Hepatocyte (in vitro differentiated cells): Measurements from ENCODE around the gene MFAP3L. TPM values are rescaled to one million over a fixed set of nuclear protein-coding genes. Genes with fewer than 3 reads are reported as not detected.

Experiments used
- DNase-seq: peaks from one replicate; pipeline ENCODE4 v3.0.0-alpha.2; 2016; ENCODE audit warnings: low spot score
- H2AFZ ChIP-seq: fragments of 200-600 bp; sonication (generic); 2 replicates; pipeline ENCODE4 v1.6.0; 2016; ENCODE audit warnings: antibody characterized with exemption, mild to moderate bottlenecking
- H3K27ac ChIP-seq: fragments of 200-600 bp; sonication (generic); 2 replicates; pipeline ENCODE4 v1.5.1; 2016; ENCODE audit warnings: mild to moderate bottlenecking
- H3K27me3 ChIP-seq: fragments of 200-600 bp; sonication (generic); 2 replicates; pipeline ENCODE4 v1.6.1; 2016
- H3K36me3 ChIP-seq: fragments of 200-600 bp; sonication (generic); replicated peaks from 2 replicates; pipeline ENCODE4 v1.5.1; 2016; ENCODE audit warnings: low read depth; ENCODE audit not compliant: insufficient read depth
- H3K4me1 ChIP-seq: fragments of 200-600 bp; sonication (generic); 2 replicates; pipeline ENCODE4 v1.5.1; 2016; ENCODE audit warnings: mild to moderate bottlenecking, moderate library complexity; ENCODE audit not compliant: insufficient read depth
- H3K4me2 ChIP-seq: fragments of 200-600 bp; sonication (generic); 2 replicates; pipeline ENCODE4 v1.6.0; 2016
- H3K4me3 ChIP-seq: fragments of 200-600 bp; sonication (generic); 2 replicates; pipeline ENCODE4 v1.5.1; 2016; ENCODE audit warnings: mild to moderate bottlenecking
- H3K79me2 ChIP-seq: fragments of 200-600 bp; sonication (generic); 2 replicates; pipeline ENCODE4 v1.6.0; 2017; ENCODE audit warnings: mild to moderate bottlenecking
- H3K9me2 ChIP-seq: fragments of 200-600 bp; sonication (generic); replicated peaks from 2 replicates; pipeline ENCODE4 v1.6.0; 2017; ENCODE audit warnings: mild to moderate bottlenecking; ENCODE audit not compliant: insufficient read depth
- H3K9me3 ChIP-seq: fragments of 200-600 bp; sonication (generic); 2 replicates; pipeline ENCODE4 v1.5.1; 2016; ENCODE audit warnings: low read depth, mild to moderate bottlenecking
- H4K20me1 ChIP-seq: fragments of 200-600 bp; sonication (generic); 2 replicates; pipeline ENCODE4 v1.6.0; 2016; ENCODE audit warnings: mild to moderate bottlenecking; ENCODE audit not compliant: insufficient read depth, poor library complexity, severe bottlenecking
- EZH2 ChIP-seq: fragments of 200-600 bp; sonication (generic); IDR thresholded peaks from 2 replicates; pipeline ENCODE4 v1.6.1; 2016; ENCODE audit warnings: antibody characterized with exemption, mild to moderate bottlenecking, borderline replicate concordance
- EZH2phosphoT487 ChIP-seq: fragments of 200-600 bp; sonication (generic); IDR thresholded peaks from one replicate; pipeline ENCODE4 v1.6.1; 2018; ENCODE audit warnings: antibody characterized with exemption, mild to moderate bottlenecking, low read depth, moderate library complexity; ENCODE audit not compliant: unreplicated experiment, severe bottlenecking
- WGBS: methylation state at CpG from one replicate; pipeline ENCODE4 v1.1.6; 2016; ENCODE audit warnings: low lambda C conversion rate; ENCODE audit errors: missing lambda C conversion rate; 5-methylcytosine and 5-hydroxymethylcytosine counted together
- polyA plus RNA-seq: library from polyadenylated mRNA; unstranded; fragments of >200 nt; fragmentation: Nextera tagmentation; extraction: Ambion mirVana; gene quantifications from 2 replicates; pipeline ENCODE4 v1.2.1, GENCODE V29; 2016
- total RNA-seq: library from RNA; depleted of rRNA; stranded (reverse); fragments of >200 nt; gene quantifications from 2 replicates; pipeline ENCODE4 v1.2.3, GENCODE V29; 2014
- TF ChIP-seq, protein P1 (sequence below): fragments of 200-600 bp; sonication (generic); IDR thresholded peaks from 2 replicates; pipeline ENCODE4 v1.5.1; 2016; ENCODE audit warnings: antibody characterized with exemption, mild to moderate bottlenecking; ENCODE audit not compliant: poor library complexity

The MFAP3L gene
- total and polyA plus RNA-seq, 2 experiments from 2014 or later: 2.9 to 11.4 TPM

DNA sequence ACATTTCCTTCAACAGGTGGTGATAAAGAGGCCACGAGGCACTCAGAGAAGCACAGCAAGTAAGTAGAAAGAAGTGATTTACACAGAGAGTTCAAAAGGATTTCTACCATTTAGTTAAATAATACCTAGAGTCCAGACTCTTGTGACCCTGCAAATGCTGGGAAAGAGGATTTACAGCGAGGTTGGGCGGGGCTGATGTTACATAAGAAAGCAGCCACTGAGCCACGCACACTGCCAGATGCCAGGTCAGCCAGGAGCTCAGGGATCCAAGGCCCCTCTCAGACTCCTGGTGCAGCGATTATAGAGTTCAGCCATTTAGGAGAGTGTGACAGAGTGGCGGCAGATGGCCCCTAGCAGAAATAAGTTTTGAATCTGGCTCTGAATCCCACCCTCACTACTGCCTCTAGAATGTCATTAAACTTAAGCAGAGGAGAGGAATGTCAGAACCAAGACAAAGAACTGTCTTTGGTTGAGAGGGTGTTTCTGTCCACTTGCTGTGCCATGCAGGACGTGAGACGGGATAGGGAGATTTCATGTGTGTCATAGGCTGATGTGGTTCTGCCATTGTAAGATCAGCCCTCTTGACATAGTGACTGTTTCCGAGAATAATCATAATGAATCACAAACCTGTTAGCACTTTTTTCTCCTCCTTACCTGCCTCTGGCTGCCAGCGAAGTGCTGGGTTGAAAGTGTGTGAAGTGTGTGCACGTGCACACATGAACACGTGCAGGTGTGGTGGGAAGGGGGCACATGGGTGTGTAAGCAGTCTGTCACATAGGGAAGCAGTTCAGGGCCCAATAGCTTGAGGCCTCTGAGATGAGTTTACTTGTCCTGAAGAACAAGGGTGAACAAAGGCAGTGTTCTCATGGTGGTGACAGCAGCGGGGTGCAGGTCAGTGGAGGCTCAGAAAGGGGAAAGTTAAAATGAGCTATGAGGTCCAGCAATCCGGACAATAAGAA is 50.1 kb downstream of the MFAP3L start:
- peak; percentile 80 for DNase-seq
- Histone ChIP-seq H3K4me1 (peaks cover 8% of the 10 kb centered on the region), H3K9me2 (no peaks in the 10 kb centered on the region), H2AFZ (no peak overlapping the region), H3K79me2 (no peaks in the 10 kb centered on the region), H3K27ac (peak overlapping the region; percentile 78), H3K4me2 (peak overlapping the region; percentile 40), H3K9me3 (no peaks in the 10 kb centered on the region), H3K27me3 (no peaks in the 10 kb centered on the region), H4K20me1 (no peaks in the 10 kb centered on the region), H3K36me3 (no peaks in the 10 kb centered on the region), H3K4me3 (no peak overlapping the region)
- no peak for TF ChIP-seq EZH2
- TF ChIP-seq, protein P1, sequence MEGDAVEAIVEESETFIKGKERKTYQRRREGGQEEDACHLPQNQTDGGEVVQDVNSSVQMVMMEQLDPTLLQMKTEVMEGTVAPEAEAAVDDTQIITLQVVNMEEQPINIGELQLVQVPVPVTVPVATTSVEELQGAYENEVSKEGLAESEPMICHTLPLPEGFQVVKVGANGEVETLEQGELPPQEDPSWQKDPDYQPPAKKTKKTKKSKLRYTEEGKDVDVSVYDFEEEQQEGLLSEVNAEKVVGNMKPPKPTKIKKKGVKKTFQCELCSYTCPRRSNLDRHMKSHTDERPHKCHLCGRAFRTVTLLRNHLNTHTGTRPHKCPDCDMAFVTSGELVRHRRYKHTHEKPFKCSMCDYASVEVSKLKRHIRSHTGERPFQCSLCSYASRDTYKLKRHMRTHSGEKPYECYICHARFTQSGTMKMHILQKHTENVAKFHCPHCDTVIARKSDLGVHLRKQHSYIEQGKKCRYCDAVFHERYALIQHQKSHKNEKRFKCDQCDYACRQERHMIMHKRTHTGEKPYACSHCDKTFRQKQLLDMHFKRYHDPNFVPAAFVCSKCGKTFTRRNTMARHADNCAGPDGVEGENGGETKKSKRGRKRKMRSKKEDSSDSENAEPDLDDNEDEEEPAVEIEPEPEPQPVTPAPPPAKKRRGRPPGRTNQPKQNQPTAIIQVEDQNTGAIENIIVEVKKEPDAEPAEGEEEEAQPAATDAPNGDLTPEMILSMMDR: no peak
- no peak for TF ChIP-seq EZH2phosphoT487
- whole genome bisulfite sequencing: 56% methylated on average over 14 of the region's 14 CpGs

DNA sequence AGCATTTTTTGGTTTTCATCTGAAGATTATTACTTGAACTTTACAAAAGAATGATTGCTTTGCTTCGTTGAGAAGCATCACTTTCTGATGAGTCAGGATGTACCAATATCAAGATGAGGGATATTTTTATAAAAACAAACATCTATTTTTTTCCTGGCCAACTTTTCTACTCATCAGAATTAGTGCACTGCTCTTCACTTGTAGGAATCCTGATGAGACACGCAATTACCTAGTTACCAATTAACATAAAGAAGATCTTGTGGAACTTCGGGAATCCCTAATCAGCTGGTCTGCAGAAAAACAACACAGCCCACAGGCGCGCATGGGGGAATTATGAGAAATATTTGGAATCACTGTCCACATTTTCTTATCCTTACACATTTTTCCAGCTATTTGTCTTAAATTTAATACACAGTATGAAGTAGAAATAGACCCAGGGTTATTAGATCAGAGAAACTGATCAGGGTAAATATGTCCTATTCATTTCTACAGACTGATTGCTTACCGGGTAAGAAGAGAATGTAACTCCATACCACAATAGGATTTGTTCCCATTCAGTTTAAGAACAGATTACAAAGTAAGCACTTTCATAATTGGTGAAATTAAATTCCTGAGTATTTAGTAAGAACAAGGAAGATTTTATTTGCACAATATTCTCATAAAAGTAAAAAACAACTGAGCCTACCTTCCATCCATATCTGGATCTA is 50.9 kb downstream of the MFAP3L start:
- DNase-seq: no peak
- H3K9me2 ChIP-seq: no peaks in the 10 kb centered on the region
- TF ChIP-seq EZH2: no peak
- no peak for TF ChIP-seq EZH2phosphoT487
- TF ChIP-seq, protein P1: no peak
- no peak overlapping the region for H3K4me3 ChIP-seq
- 53% methylated on average over 6 of the region's 6 CpGs for WGBS
- H4K20me1 ChIP-seq: no peaks in the 10 kb centered on the region
- no peaks in the 10 kb centered on the region for H3K27me3 ChIP-seq
- H3K9me3 ChIP-seq: no peaks in the 10 kb centered on the region
- no peaks in the 10 kb centered on the region for H3K79me2 ChIP-seq
- H3K27ac ChIP-seq: peak overlapping the region; percentile 47
- no peaks in the 10 kb centered on the region for H3K36me3 ChIP-seq
- H2AFZ ChIP-seq: no peak overlapping the region
- peaks cover 8% of the 10 kb centered on the region for H3K4me1 ChIP-seq
- H3K4me2 ChIP-seq: peak overlapping the region; percentile 40

DNA sequence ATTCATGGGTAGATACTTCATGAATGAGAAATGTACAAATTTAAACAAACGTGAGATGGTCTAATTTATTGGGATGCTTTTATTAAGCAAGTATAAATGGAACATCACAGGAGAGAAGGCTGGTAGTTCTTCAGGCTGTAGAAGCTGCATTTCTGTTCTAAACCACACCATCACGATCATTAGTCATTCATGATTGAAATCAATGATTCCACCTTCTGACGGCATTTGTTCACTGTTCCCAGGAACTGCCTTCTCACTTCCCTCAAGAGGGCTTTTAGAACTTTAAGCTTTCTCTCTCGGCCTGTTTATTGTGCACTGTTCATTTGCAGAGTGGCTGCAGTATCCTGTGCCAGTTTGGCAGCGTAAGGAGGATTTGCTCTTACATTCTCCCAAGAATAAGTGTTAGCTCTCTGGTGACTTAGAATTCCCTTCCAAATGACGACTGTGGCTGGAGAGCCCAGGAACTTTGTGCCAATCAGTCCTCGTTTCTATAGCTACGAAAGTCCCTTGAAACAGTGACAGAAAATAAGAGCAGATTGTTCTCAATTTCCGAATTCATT is 54.7 kb downstream of the MFAP3L start:
- no peak overlapping the region for H2AFZ ChIP-seq
- no peaks in the 10 kb centered on the region for H3K9me2 ChIP-seq
- H3K36me3 ChIP-seq: no peaks in the 10 kb centered on the region
- no peak overlapping the region for H3K4me2 ChIP-seq
- no peaks in the 10 kb centered on the region for H3K27me3 ChIP-seq
- H4K20me1 ChIP-seq: no peaks in the 10 kb centered on the region
- no peaks in the 10 kb centered on the region for H3K9me3 ChIP-seq
- 90% methylated on average over 9 of the region's 9 CpGs for WGBS
- H3K27ac ChIP-seq: no peak overlapping the region
- TF ChIP-seq EZH2 (no peak), EZH2phosphoT487 (no peak)
- TF ChIP-seq, protein P1: no peak
- no peaks in the 10 kb centered on the region for H3K79me2 ChIP-seq
- DNase-seq: no peak
- no peak overlapping the region for H3K4me3 ChIP-seq
- H3K4me1 ChIP-seq: peaks cover 6% of the 10 kb centered on the region
